Sigmoid colon (tissue), 7 donors: ENCODE results near the gene OAS1. TPM values are rescaled to one million over a fixed set of nuclear protein-coding genes. Genes with fewer than 3 reads are reported as not detected.

Source experiments
- DNase-seq: peaks from one replicate; pipeline ENCODE4 v3.0.0-alpha.2; 2019
- H3K27ac ChIP-seq, 4 donors: fragments of 200-600 bp; sonication (generic); one replicate each; pipeline ENCODE4 v1.5.1; 2016 to 2019; ENCODE audit warnings: mild to moderate bottlenecking in 1 of 4
- H3K27me3 ChIP-seq, 3 donors: fragments of 200-600 bp; sonication (generic); one replicate each; pipeline ENCODE4 v1.5.1; 2019; ENCODE audit warnings: mild to moderate bottlenecking in 1 of 3
- H3K36me3 ChIP-seq, 4 donors: fragments of 200-600 bp; sonication (generic); one replicate each; pipeline ENCODE4 v1.5.1; 2016 to 2019
- H3K4me1 ChIP-seq, 4 donors: fragments of 200-600 bp; sonication (generic); one replicate each; pipeline ENCODE4 v1.5.1; 2017 to 2019
- H3K4me3 ChIP-seq, 4 donors: fragments of 200-600 bp; sonication (generic); one replicate each; pipeline ENCODE4 v1.5.1; 2017 to 2019; ENCODE audit warnings: mild to moderate bottlenecking in 2 of 4, moderate library complexity in 1 of 4
- H3K9me3 ChIP-seq, 4 donors: fragments of 200-600 bp in 3 of 4; sonication (generic) in 3 of 4; one replicate each; pipeline versions ENCODE4 v1.5.1 to v1.6.1; 2013 to 2019
- CTCF ChIP-seq, 4 experiments: fragments of 450-650 bp in 3 of 4; fragments of 200-600 bp in 1 of 4; IDR thresholded peaks; one replicate each; pipeline ENCODE4 v1.5.1; 2016 to 2019; ENCODE audit warnings: antibody characterized with exemption in 4 of 4, mild to moderate bottlenecking in 3 of 4, moderate library complexity in 2 of 4
- EP300 ChIP-seq, 4 donors: sonication (generic); formaldehyde crosslinking; IDR thresholded peaks; one replicate each; pipeline ENCODE4 v1.6.1; 2017; ENCODE audit warnings: antibody characterized with exemption in 4 of 4
- POLR2A ChIP-seq, 2 donors: fragments of 450-650 bp; IDR thresholded peaks; one replicate each; pipeline ENCODE4 v1.6.1; 2016; ENCODE audit warnings: antibody characterized with exemption in 2 of 2, mild to moderate bottlenecking in 2 of 2, moderate library complexity in 2 of 2
- POLR2AphosphoS5 ChIP-seq, 4 donors: sonication (generic); formaldehyde crosslinking; IDR thresholded peaks; one replicate each; pipeline ENCODE4 v1.6.1; 2017; ENCODE audit warnings: antibody characterized with exemption in 4 of 4
- WGBS, 2 donors: extraction: QIAGEN DNeasy Blood & Tissue Kit; methylation state at CpG; one replicate each; pipeline ENCODE4 v1.1.7; 2013; 5-methylcytosine and 5-hydroxymethylcytosine counted together
- intact Hi-C: fragments of 100-400 bp; cut with DNase I; formaldehyde crosslinking; loops from one replicate; pipeline ENCODE4 v1.15.1; 2023
- polyA plus RNA-seq, 3 donors: library from polyadenylated mRNA; stranded (reverse); fragments of 200-250 nt; gene quantifications; one replicate each; pipeline ENCODE4 v1.2.3, GENCODE V29; 2013
- total RNA-seq, 4 donors: library from RNA; depleted of rRNA; stranded (reverse); fragments of >200 nt; gene quantifications; one replicate each; pipeline ENCODE4 v1.1.0, GENCODE V29; 2016
- donor health status: healthy with polysubstance abuse.
- donor health status: Bipolar disorder and iron deficiency.
- donor health status: healthy.

OAS1 gene
- total and polyA plus RNA-seq, 7 donors: 8.9 to 259 (median 18.5) TPM

GRCh38 chr12:112963227-112963861, 56.6 kb downstream of the OAS1 start:
- H3K27ac ChIP-seq: no peak overlapping the region
- no peak for DNase-seq
- H3K36me3 ChIP-seq: peaks cover 0 to 64% (median 3%) of the 10 kb centered on the region in 4 donors
- no peaks in the 10 kb centered on the region for H3K27me3 ChIP-seq
- TF ChIP-seq POLR2AphosphoS5 (IDR thresholded peaks at IDR 0.05) (no peak), POLR2A (IDR thresholded peaks at IDR 0.05) (no peak), CTCF (IDR thresholded peaks at IDR 0.05) (no peak), EP300 (IDR thresholded peaks at IDR 0.05) (no peak)
- no peaks in the 10 kb centered on the region for H3K4me1 ChIP-seq
- no peak overlapping the region for H3K4me3 ChIP-seq
- 96% methylated on average over 14 of the region's 14 CpGs for WGBS, 2 donors
- intact Hi-C loops: no loop called here
- H3K9me3 ChIP-seq: peaks cover 0 to 6% (median 0%) of the 10 kb centered on the region in 4 donors

- no peak overlapping the region for H3K4me3 ChIP-seq
- 96 to 98% methylated on average over 6 of the region's 6 CpGs for WGBS, 2 donors
- no peaks in the 10 kb centered on the region for H3K27me3 ChIP-seq
- H3K36me3 ChIP-seq: peaks cover 0 to 59% (median 0%) of the 10 kb centered on the region in 4 donors
- peaks cover 0 to 4% (median 0%) of the 10 kb centered on the region in 4 donors for H3K9me3 ChIP-seq
- no peak overlapping the region for H3K27ac ChIP-seq
- DNase-seq: no peak
- intact Hi-C loops: no loop called here
- no peaks in the 10 kb centered on the region for H3K4me1 ChIP-seq
- TF ChIP-seq CTCF (IDR thresholded peaks at IDR 0.05): no peak
- no peak for TF ChIP-seq POLR2AphosphoS5 (IDR thresholded peaks at IDR 0.05)
- TF ChIP-seq EP300 (IDR thresholded peaks at IDR 0.05): no peak
- TF ChIP-seq POLR2A (IDR thresholded peaks at IDR 0.05): no peak
Observed at GRCh38 chr12:112964067-112964670, 57.4 kb downstream of the OAS1 start.

- Histone ChIP-seq H3K9me3 (no peaks in the 10 kb centered on the region), H3K4me3 (no peak overlapping the region), H3K36me3 (peaks cover 0 to 60% (median 0%) of the 10 kb centered on the region in 4 donors), H3K4me1 (no peaks in the 10 kb centered on the region), H3K27ac (no peak overlapping the region), H3K27me3 (no peaks in the 10 kb centered on the region)
- intact Hi-C loops: no loop called here
- WGBS, 2 donors: 92 to 94% methylated on average over 4 of the region's 4 CpGs
- no peak for DNase-seq
- TF ChIP-seq CTCF (IDR thresholded peaks at IDR 0.05): no peak
- TF ChIP-seq POLR2AphosphoS5 (IDR thresholded peaks at IDR 0.05): no peak
- no peak for TF ChIP-seq POLR2A (IDR thresholded peaks at IDR 0.05)
- TF ChIP-seq EP300 (IDR thresholded peaks at IDR 0.05): no peak
Observed at GRCh38 chr12:112964915-112965314, 58.2 kb downstream of the OAS1 start.

GRCh38 chr12:112965643-112966042, 58.9 kb downstream of the OAS1 start:
- Histone ChIP-seq H3K4me3 (no peak overlapping the region), H3K27ac (no peak overlapping the region), H3K4me1 (no peaks in the 10 kb centered on the region), H3K36me3 (peaks cover 0 to 65% (median 0%) of the 10 kb centered on the region in 4 donors), H3K27me3 (no peaks in the 10 kb centered on the region), H3K9me3 (no peaks in the 10 kb centered on the region)
- TF ChIP-seq POLR2AphosphoS5 (IDR thresholded peaks at IDR 0.05): no peak
- no peak for TF ChIP-seq POLR2A (IDR thresholded peaks at IDR 0.05)
- TF ChIP-seq CTCF (IDR thresholded peaks at IDR 0.05): no peak
- no peak for TF ChIP-seq EP300 (IDR thresholded peaks at IDR 0.05)
- WGBS, 2 donors: 94 to 96% methylated on average over 15 of the region's 15 CpGs
- intact Hi-C loops: no loop called here
- DNase-seq: no peak
